Bronchial epithelial cell (primary cell): ENCODE results near the gene FIBCD1. TPM values are rescaled to one million over a fixed set of nuclear protein-coding genes. Genes with fewer than 3 reads are reported as not detected.

ENCODE experiments used
- DNase-seq: peaks from one replicate; pipeline ENCODE4 v3.0.0-alpha.2; 2010; ENCODE audit warnings: low read depth
- FAIRE-seq: peaks from 2 replicates; lab custom pipeline; 2011; peaks lifted over from hg19 to GRCh38; lab: Jason Lieb, UNC
- H3K27me3 ChIP-seq: 2 replicates; pipeline ENCODE4 v1.5.1; 2011; ENCODE audit warnings: low read length; ENCODE audit not compliant: control insufficient read depth, insufficient read depth
- H3K36me3 ChIP-seq: 2 replicates; pipeline ENCODE4 v1.5.1; 2011; ENCODE audit warnings: low read length; ENCODE audit not compliant: control insufficient read depth, insufficient read depth
- H3K4me3 ChIP-seq: 2 replicates; pipeline ENCODE4 v1.5.1; 2011; ENCODE audit warnings: mild to moderate bottlenecking, low read depth, low read length, control low read depth
- total RNA-seq: library from RNA; depleted of rRNA; stranded (reverse); fragments of >200 nt; gene quantifications from 2 replicates; pipeline ENCODE4 v1.2.1, GENCODE V29; 2014
- TF ChIP-seq, protein P1 (sequence below): IDR thresholded peaks from 2 replicates; pipeline ENCODE4 v1.5.1; 2011; ENCODE audit warnings: mild to moderate bottlenecking, moderate library complexity, low read length, control low read depth, inconsistent platforms; ENCODE audit not compliant: insufficient read depth, severe bottlenecking

The FIBCD1 gene
- total RNA-seq, 1 donor from 2014 or later = 0.26 TPM

DNA sequence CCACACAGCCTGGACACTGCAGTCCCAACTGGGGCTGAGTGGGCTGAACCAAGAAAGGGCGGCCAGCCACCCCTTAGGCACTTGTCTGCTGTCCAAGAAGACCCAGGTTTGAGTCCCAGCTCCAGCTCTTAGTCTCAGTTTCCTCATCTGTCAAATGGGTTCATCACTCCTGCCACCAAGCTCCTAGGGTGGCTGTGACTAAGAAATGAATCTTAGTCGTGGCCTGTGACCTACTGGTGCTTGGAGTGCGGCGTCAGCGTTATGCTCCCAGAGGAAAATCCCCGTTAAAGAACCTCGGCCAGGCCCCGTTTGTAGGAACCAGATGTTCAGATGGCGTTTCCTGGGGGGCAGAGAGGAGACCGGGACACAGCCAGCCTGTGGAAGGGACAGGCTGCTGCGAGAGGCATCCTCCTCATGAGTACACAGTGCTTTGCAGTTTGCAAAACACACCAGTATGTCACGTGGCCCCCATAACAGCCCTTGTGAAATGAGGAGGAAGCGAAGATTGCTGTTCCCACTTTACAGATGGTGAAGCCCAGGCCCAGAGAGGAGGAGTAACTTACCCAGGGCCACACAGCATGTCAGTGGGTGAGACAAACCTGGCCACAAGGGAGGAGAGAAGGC lies 3.3 kb downstream of the FIBCD1 start:
- no peak for FAIRE-seq
- no peak for DNase-seq

DNA sequence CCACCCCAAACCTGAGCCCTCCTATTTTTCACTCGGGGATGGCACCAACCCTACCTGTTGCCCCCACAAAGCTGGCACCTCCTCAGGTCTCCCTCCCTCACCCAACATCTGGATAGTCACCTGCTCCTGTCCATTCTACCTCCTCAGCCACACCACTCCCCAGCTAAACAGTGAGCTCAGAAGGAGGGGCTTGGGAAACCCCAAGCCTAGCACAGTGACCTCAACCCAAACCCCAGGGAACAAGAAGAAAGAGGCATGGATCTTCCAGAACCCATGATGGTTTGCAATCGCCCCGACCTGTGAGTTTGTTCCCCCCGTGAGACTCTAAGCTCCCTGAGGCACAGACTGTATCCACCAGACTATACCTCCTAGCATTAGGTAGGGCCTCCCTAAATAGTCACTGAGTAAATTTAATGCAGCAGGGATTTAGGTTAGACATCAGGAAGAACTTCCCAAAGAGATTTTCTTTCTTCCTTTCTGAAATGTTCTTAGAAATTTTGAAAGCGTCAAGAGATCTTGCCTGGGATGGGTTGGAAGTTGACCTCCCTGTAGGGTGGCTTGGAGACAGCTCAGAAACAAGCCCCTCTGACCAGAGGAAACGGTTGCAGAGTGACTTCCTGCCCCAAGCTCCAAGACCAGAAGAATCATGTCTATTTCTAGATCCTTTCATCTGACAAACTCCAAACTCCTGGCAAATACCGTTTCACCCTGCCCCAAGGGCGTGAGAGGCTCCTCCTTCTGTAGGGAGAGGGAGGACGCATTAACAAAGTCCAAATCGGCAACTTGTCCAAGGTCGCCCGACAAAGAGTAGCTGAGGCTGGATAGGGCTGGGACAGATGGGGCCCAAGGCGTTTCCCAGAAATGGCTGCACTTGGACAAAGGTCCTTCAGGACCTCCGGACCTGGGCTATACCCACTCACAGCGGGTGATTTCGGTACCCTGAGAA lies 4.1 kb downstream of the FIBCD1 start:
- DNase-seq = no peak
- peaks cover 8% of the 10 kb centered on the region for H3K27me3 ChIP-seq

More for the DNA sequence above, 3.3 kb downstream of the FIBCD1 start:
- TF ChIP-seq, protein P1, sequence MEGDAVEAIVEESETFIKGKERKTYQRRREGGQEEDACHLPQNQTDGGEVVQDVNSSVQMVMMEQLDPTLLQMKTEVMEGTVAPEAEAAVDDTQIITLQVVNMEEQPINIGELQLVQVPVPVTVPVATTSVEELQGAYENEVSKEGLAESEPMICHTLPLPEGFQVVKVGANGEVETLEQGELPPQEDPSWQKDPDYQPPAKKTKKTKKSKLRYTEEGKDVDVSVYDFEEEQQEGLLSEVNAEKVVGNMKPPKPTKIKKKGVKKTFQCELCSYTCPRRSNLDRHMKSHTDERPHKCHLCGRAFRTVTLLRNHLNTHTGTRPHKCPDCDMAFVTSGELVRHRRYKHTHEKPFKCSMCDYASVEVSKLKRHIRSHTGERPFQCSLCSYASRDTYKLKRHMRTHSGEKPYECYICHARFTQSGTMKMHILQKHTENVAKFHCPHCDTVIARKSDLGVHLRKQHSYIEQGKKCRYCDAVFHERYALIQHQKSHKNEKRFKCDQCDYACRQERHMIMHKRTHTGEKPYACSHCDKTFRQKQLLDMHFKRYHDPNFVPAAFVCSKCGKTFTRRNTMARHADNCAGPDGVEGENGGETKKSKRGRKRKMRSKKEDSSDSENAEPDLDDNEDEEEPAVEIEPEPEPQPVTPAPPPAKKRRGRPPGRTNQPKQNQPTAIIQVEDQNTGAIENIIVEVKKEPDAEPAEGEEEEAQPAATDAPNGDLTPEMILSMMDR = no peak
- H3K36me3 ChIP-seq = no peaks in the 10 kb centered on the region
- H3K4me3 ChIP-seq = no peak overlapping the region
- peaks cover 7% of the 10 kb centered on the region for H3K27me3 ChIP-seq

DNA sequence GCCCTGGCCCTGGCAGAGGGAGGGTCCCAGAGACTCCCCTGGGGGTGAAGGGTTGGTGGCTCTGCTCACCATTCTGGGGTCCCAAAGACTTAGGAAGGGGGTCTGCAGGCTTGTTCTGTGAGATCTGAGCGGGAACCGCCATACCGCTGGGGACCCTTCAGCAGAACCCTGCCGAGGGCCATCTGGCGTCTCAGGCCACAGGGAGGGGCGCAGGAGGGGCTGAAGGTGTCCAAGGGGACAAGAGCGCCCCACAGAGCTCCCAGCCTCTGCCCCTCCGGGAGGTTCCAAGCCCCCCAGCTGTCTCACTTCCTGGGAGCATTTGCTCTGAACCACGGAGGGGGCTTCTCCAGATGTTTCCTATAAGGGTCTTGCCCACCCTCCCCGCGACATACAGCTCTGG lies 4.8 kb downstream of the FIBCD1 start:
- Histone ChIP-seq H3K4me3 (no peak overlapping the region), H3K27me3 (peaks cover 7% of the 10 kb centered on the region), H3K36me3 (no peaks in the 10 kb centered on the region)
- DNase-seq = no peak
- FAIRE-seq = no peak
- TF ChIP-seq, protein P1 = no peak

More for the DNA sequence above, 4.1 kb downstream of the FIBCD1 start:
- Histone ChIP-seq H3K36me3 (no peaks in the 10 kb centered on the region), H3K4me3 (no peak overlapping the region)
- FAIRE-seq = no peak
- TF ChIP-seq, protein P1 = no peak

DNA sequence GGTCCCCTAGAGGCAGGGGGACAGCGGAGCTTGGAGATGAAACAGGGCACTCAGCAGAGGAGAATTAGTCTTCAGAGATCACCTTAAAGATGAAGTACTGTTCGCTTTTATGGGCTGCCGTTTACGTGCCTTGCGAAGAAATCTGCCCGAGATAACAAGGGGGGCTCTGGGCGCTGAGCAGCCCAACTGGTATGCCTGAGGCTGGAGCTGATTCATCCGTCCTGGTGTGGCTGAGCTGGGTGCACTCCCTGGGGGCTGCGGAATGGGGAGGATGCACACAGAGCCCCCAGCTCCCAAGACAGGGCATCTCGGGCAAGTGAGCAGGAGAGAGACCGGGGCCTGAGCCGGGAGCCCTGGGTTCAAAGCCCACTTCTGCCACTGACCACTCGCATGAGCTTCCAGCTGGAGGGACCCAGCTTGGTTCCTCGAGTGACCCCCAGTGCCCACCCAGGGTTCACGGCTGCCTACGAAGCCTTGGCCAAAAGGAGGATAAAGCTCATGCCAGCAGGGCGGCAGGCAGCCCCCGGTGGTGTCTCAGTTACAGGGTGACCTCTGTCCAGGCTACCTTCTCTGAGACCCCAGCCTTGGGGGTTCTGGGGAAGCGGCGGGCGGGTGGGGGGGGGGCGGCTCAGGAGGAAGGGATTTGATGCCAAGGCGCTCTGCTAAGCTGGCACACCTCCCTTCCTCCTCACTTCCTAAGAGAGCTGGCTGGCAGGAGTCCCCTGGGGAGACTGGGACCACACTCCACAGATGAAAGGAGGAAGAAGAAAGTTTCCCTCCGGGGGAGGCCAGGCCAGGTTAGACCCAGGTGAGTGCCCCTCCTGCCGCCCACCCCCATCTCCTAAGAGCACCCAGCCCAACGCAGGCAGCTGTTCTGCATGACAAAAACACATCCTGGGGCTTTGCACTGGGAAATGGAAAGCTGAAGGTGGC lies 5.7 kb downstream of the FIBCD1 start:
- DNase-seq = peak; percentile 42
- FAIRE-seq = no peak
- Histone ChIP-seq H3K36me3 (no peaks in the 10 kb centered on the region), H3K27me3 (peaks cover 7% of the 10 kb centered on the region), H3K4me3 (no peak overlapping the region)
- TF ChIP-seq, protein P1 = no peak

GRCh38 chr9:130932255-130933079 lies 6.6 kb downstream of the FIBCD1 start:
- DNase-seq = no peak

More at GRCh38 chr9:130932255-130933079, 6.6 kb downstream of the FIBCD1 start:
- TF ChIP-seq, protein P1 = peak; percentile 11
- Histone ChIP-seq H3K4me3 (no peak overlapping the region), H3K36me3 (no peaks in the 10 kb centered on the region), H3K27me3 (peaks cover 3% of the 10 kb centered on the region)
- FAIRE-seq = no peak
